Psoas muscle (tissue), 8 donors: ENCODE results near the gene ZNF304. TPM values are rescaled to one million over a fixed set of nuclear protein-coding genes. Genes with fewer than 3 reads are reported as not detected.

Experiments
- ATAC-seq, 4 donors: fragments of 200-7000 bp; cut with Tn5 transposase; one replicate each; pipeline ENCODE4 v1.9.1; 2020; ENCODE audit warnings: moderate library complexity in 3 of 4, mild to moderate bottlenecking in 2 of 4
- DNase-seq, 2 donors: peaks; one replicate each; pipeline ENCODE4 v3.0.0-alpha.2; 2020
- H3K27ac ChIP-seq: fragments of 200-600 bp; one replicate; pipeline ENCODE4 v1.8.0; 2022
- H3K27me3 ChIP-seq, 3 donors: fragments of 200-600 bp in 1 of 3; one replicate each; pipeline versions ENCODE4 v1.6.1 to v1.8.0; 2013 to 2022; ENCODE audit warnings: low read length in 2 of 3, mild to moderate bottlenecking in 2 of 3, moderate library complexity in 1 of 3; ENCODE audit not compliant: insufficient read depth in 3 of 3
- H3K36me3 ChIP-seq, 2 donors: fragments of 200-600 bp in 1 of 2; one replicate each; pipeline versions ENCODE4 v1.6.1 to v1.8.0; 2013 to 2022; ENCODE audit warnings: low read depth in 1 of 2, mild to moderate bottlenecking in 1 of 2, moderate library complexity in 1 of 2; ENCODE audit not compliant: insufficient read depth in 1 of 2
- H3K4me1 ChIP-seq: fragments of 200-600 bp; one replicate; pipeline ENCODE4 v1.8.0; 2022
- H3K4me3 ChIP-seq: fragments of 200-600 bp; one replicate; pipeline ENCODE4 v1.8.0; 2022; ENCODE audit warnings: mild to moderate bottlenecking
- H3K9me3 ChIP-seq: fragments of 200-600 bp; one replicate; pipeline ENCODE4 v1.8.0; 2022
- WGBS, 3 donors: extraction: QIAGEN DNeasy Blood & Tissue Kit; methylation state at CpG; one replicate each; pipeline versions ENCODE4 v1.1.6 to v1.1.7; 2013; 5-methylcytosine and 5-hydroxymethylcytosine counted together
- intact Hi-C, 2 donors: fragments of 100-400 bp; cut with DNase I; formaldehyde crosslinking; loops; one replicate each; pipeline versions ENCODE4 v1.11.0 to v1.14.2; 2022
- polyA plus RNA-seq, 3 donors: library from polyadenylated mRNA; stranded (reverse); fragments of 200-250 nt; gene quantifications; one replicate each; pipeline ENCODE4 v1.2.3, GENCODE V29; 2013
- total RNA-seq, 4 donors: library from RNA; stranded (reverse); fragmentation: NEBNext Ultra II Directional in 2 of 4; extraction: Animal tissue kit (Norgen Biotek cat#: 25700) in 2 of 4; gene quantifications; one replicate each; pipeline versions ENCODE4 v1.2.1 to v1.2.4, GENCODE V29; 2021 to 2023
- TF ChIP-seq, protein P1 (sequence below): fragments of 200-600 bp; IDR thresholded peaks from one replicate; pipeline ENCODE4 v1.8.0; 2022; ENCODE audit warnings: antibody characterized with exemption
- donor health status: healthy with polysubstance abuse.
- donor health status: DM: no; HTN: no; CAD: no; lungs with moderate emphysema.
- donor health status: Bipolar disorder and iron deficiency.
- donor health status: healthy.
- donor health status: DM: yes; HTN: yes; CAD: no.
- donor health status: DM: no; HTN: no; CAD: no.
- donor health status: DM: no; HTN: no; CAD: no.
- donor health status: DM: yes; HTN: yes; CAD: no.

Gene ZNF304
- total and polyA plus RNA-seq, 7 donors, result 2.3 to 8.8 (median 6.1) TPM

GRCh38 chr19:57403737-57404563 lies 52.9 kb downstream of the ZNF304 start:
- Histone ChIP-seq H3K36me3 (peaks cover 7 to 18% of the 10 kb centered on the region in 2 donors), H3K27me3 (no peaks in the 10 kb centered on the region), H3K4me3 (no peak overlapping the region), H3K9me3 (peaks cover 33% of the 10 kb centered on the region), H3K4me1 (no peaks in the 10 kb centered on the region), H3K27ac (no peak overlapping the region)
- ATAC-seq (no peak), DNase-seq (no peak)
- intact Hi-C loops, result no loop called here
- 88 to 90% (median 88%) methylated on average over 9 of the region's 9 CpGs for WGBS, 3 donors
- TF ChIP-seq, protein P1, sequence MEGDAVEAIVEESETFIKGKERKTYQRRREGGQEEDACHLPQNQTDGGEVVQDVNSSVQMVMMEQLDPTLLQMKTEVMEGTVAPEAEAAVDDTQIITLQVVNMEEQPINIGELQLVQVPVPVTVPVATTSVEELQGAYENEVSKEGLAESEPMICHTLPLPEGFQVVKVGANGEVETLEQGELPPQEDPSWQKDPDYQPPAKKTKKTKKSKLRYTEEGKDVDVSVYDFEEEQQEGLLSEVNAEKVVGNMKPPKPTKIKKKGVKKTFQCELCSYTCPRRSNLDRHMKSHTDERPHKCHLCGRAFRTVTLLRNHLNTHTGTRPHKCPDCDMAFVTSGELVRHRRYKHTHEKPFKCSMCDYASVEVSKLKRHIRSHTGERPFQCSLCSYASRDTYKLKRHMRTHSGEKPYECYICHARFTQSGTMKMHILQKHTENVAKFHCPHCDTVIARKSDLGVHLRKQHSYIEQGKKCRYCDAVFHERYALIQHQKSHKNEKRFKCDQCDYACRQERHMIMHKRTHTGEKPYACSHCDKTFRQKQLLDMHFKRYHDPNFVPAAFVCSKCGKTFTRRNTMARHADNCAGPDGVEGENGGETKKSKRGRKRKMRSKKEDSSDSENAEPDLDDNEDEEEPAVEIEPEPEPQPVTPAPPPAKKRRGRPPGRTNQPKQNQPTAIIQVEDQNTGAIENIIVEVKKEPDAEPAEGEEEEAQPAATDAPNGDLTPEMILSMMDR, result no peak

- TF ChIP-seq, protein P1, result peak; percentile 46
- 11 to 17% (median 15%) methylated on average over 8 of the region's 8 CpGs for WGBS, 3 donors
- intact Hi-C loops, result no loop called here
- no peaks in the 10 kb centered on the region for H3K36me3 ChIP-seq
- peaks cover under 1% of the 10 kb centered on the region for H3K4me1 ChIP-seq
- no peak overlapping the region for H3K4me3 ChIP-seq
- peaks cover 16% of the 10 kb centered on the region for H3K9me3 ChIP-seq
- H3K27ac ChIP-seq, result no peak overlapping the region
- DNase-seq (peak; percentile 41 to 62), ATAC-seq (peak in 3 of 4 donors; percentile 31 to 53 (median 51))
- H3K27me3 ChIP-seq, result no peaks in the 10 kb centered on the region
Measured at GRCh38 chr19:57406516-57407123, 55.5 kb downstream of the ZNF304 start.

Other genes starting within 250 kb of the ZNF304 start
- not detected for gene USP29, start 231.3 kb upstream of the ZNF304 start, total RNA-seq
- gene USP29, start 231.3 kb upstream of the ZNF304 start, polyA plus RNA-seq, result not detected
- not detected for gene ZIM3, start 206.1 kb upstream of the ZNF304 start, total RNA-seq
- not detected for gene ZIM3, start 206.1 kb upstream of the ZNF304 start, polyA plus RNA-seq
- not detected for gene DUXA, start 183.8 kb upstream of the ZNF304 start, total RNA-seq
- not detected for gene DUXA, start 183.8 kb upstream of the ZNF304 start, polyA plus RNA-seq
- 10 to 100 TPM; 14.6 to 20.3 (median 15.5) TPM for gene ZNF264, start 159.8 kb upstream of the ZNF304 start, total RNA-seq
- gene ZNF264, start 159.8 kb upstream of the ZNF304 start, polyA plus RNA-seq, result 1 to 10 TPM; 2.3 to 4.9 (median 2.4) TPM
- 1 to 10 TPM in 2 of 4 donors, under 1 TPM in 1, not detected in 1; 0.37 to 2.1 (median 1.9) TPM for gene AURKC, start 120.2 kb upstream of the ZNF304 start, total RNA-seq
- 1 to 10 TPM in 1 of 3 donors, under 1 TPM in 2; 0.55 to 1.3 (median 0.70) TPM for gene AURKC, start 120.2 kb upstream of the ZNF304 start, polyA plus RNA-seq
- gene ZNF805, start 110.6 kb upstream of the ZNF304 start, total RNA-seq, result 10 to 100 TPM; 10.3 to 16.4 (median 12.7) TPM
- gene ZNF805, start 110.6 kb upstream of the ZNF304 start, polyA plus RNA-seq, result 1 to 10 TPM; 1.2 to 5.2 (median 1.2) TPM
- 10 to 100 TPM; 30.1 to 54.0 (median 38.1) TPM for gene ZNF460, start 70.8 kb upstream of the ZNF304 start, total RNA-seq
- 1 to 10 TPM; 1.0 to 7.0 (median 1.1) TPM for gene ZNF460, start 70.8 kb upstream of the ZNF304 start, polyA plus RNA-seq
- gene ZNF543, start 30.8 kb upstream of the ZNF304 start, total RNA-seq, result 1 to 10 TPM; 6.7 to 6.8 (median 6.7) TPM
- 1 to 10 TPM; 1.0 to 3.9 (median 2.0) TPM for gene ZNF543, start 30.8 kb upstream of the ZNF304 start, polyA plus RNA-seq
- 10 to 100 TPM; 12.6 to 21.3 (median 17.5) TPM for gene TRAPPC2B, start 12.3 kb downstream of the ZNF304 start, total RNA-seq
- gene TRAPPC2B, start 12.3 kb downstream of the ZNF304 start, polyA plus RNA-seq, result 10 to 100 TPM; 30.9 to 78.7 (median 38.9) TPM
- gene ZNF547, start 12.3 kb downstream of the ZNF304 start, total RNA-seq, result 1 to 10 TPM; 1.1 to 2.8 (median 1.9) TPM
- gene ZNF547, start 12.3 kb downstream of the ZNF304 start, polyA plus RNA-seq, result 1 to 10 TPM in 2 of 3 donors, under 1 TPM in 1; 0.80 to 3.3 (median 1.1) TPM
- 10 to 100 TPM in 2 of 4 donors, 1 to 10 TPM in 2; 5.6 to 12.1 (median 8.3) TPM for gene ZNF548, start 38.6 kb downstream of the ZNF304 start, total RNA-seq
- gene ZNF548, start 38.6 kb downstream of the ZNF304 start, polyA plus RNA-seq, result 1 to 10 TPM; 3.2 to 9.9 (median 4.6) TPM
- gene ZNF17, start 59.9 kb downstream of the ZNF304 start, total RNA-seq, result 10 to 100 TPM in 1 of 4 donors, 1 to 10 TPM in 3; 4.8 to 11.0 (median 6.3) TPM
- gene ZNF17, start 59.9 kb downstream of the ZNF304 start, polyA plus RNA-seq, result 1 to 10 TPM; 3.6 to 9.0 (median 4.4) TPM
- gene ZNF749, start 84.1 kb downstream of the ZNF304 start, total RNA-seq, result 10 to 100 TPM in 2 of 4 donors, 1 to 10 TPM in 2; 5.1 to 11.9 (median 8.0) TPM
- gene ZNF749, start 84.1 kb downstream of the ZNF304 start, polyA plus RNA-seq, result 10 to 100 TPM in 2 of 3 donors, 1 to 10 TPM in 1; 6.7 to 22.4 (median 19.7) TPM
- 1 to 10 TPM in 3 of 4 donors, under 1 TPM in 1; 0.76 to 4.1 (median 2.3) TPM for gene VN1R1, start 105.9 kb downstream of the ZNF304 start, total RNA-seq
- under 1 TPM; 0.42 to 0.57 (median 0.51) TPM for gene VN1R1, start 105.9 kb downstream of the ZNF304 start, polyA plus RNA-seq
- gene ZNF772, start 126.3 kb downstream of the ZNF304 start, total RNA-seq, result 10 to 100 TPM; 12.0 to 15.2 (median 14.1) TPM
- 1 to 10 TPM; 2.7 to 8.7 (median 3.0) TPM for gene ZNF772, start 126.3 kb downstream of the ZNF304 start, polyA plus RNA-seq
- gene ZNF419, start 136.5 kb downstream of the ZNF304 start, total RNA-seq, result 1 to 10 TPM; 4.1 to 7.5 (median 6.9) TPM
- gene ZNF419, start 136.5 kb downstream of the ZNF304 start, polyA plus RNA-seq, result 10 to 100 TPM in 1 of 3 donors, 1 to 10 TPM in 2; 5.9 to 24.4 (median 6.9) TPM
- gene ZNF773, start 148.7 kb downstream of the ZNF304 start, total RNA-seq, result 1 to 10 TPM; 2.7 to 5.7 (median 4.4) TPM
- 1 to 10 TPM; 2.3 to 7.5 (median 3.0) TPM for gene ZNF773, start 148.7 kb downstream of the ZNF304 start, polyA plus RNA-seq
- gene ZNF549, start 176.1 kb downstream of the ZNF304 start, total RNA-seq, result 1 to 10 TPM; 1.5 to 4.0 (median 2.3) TPM
- gene ZNF549, start 176.1 kb downstream of the ZNF304 start, polyA plus RNA-seq, result 1 to 10 TPM; 1.4 to 4.6 (median 2.6) TPM
- gene ZNF550, start 208.6 kb downstream of the ZNF304 start, total RNA-seq, result 1 to 10 TPM; 2.1 to 4.9 (median 4.6) TPM
- 1 to 10 TPM; 1.5 to 5.0 (median 2.9) TPM for gene ZNF550, start 208.6 kb downstream of the ZNF304 start, polyA plus RNA-seq
- 1 to 10 TPM; 2.1 to 4.0 (median 2.4) TPM for gene ZNF416, start 227.6 kb downstream of the ZNF304 start, total RNA-seq
- 1 to 10 TPM; 1.9 to 2.9 (median 2.3) TPM for gene ZNF416, start 227.6 kb downstream of the ZNF304 start, polyA plus RNA-seq
- gene ZIK1, start 232.9 kb downstream of the ZNF304 start, total RNA-seq, result 1 to 10 TPM in 2 of 4 donors, under 1 TPM in 2; 0.74 to 2.9 (median 1.3) TPM
- gene ZIK1, start 232.9 kb downstream of the ZNF304 start, polyA plus RNA-seq, result 1 to 10 TPM in 2 of 3 donors, under 1 TPM in 1; 0.72 to 4.4 (median 2.5) TPM
- gene ZNF530, start 248.6 kb downstream of the ZNF304 start, total RNA-seq, result 1 to 10 TPM in 3 of 4 donors, under 1 TPM in 1; 0.81 to 2.9 (median 2.0) TPM
- 10 to 100 TPM in 1 of 3 donors, 1 to 10 TPM in 2; 1.7 to 11.7 (median 2.4) TPM for gene ZNF530, start 248.6 kb downstream of the ZNF304 start, polyA plus RNA-seq